ENCODE measurements around the gene MYO3A. TPM values are rescaled to one million over a fixed set of nuclear protein-coding genes. Genes with fewer than 3 reads are reported as not detected.

The MYO3A gene
- total RNA-seq, 1 donor from 2014 or later, result 0.23 TPM

GRCh38 chr10:25982107-25982506, 48.1 kb downstream of the MYO3A start:
- Mint-ChIP-seq H3K27ac (ENCODE audit: unreplicated experiment) (no peak overlapping the region), H3K27me3 (ENCODE audit: low read depth, unreplicated experiment) (no peaks in the 10 kb centered on the region), H3K4me3 (ENCODE audit: unreplicated experiment) (no peak overlapping the region), H3K9me3 (ENCODE audit: unreplicated experiment) (peaks cover 6% of the 10 kb centered on the region), H3K4me1 (ENCODE audit: low read depth, unreplicated experiment) (peaks cover 3% of the 10 kb centered on the region), H3K36me3 (ENCODE audit: low read depth, unreplicated experiment) (no peaks in the 10 kb centered on the region)
- H3K27ac ChIP-seq (ENCODE audit: low read depth, low read length), result no peak overlapping the region
- no peaks in the 10 kb centered on the region for H3K27me3 ChIP-seq (ENCODE audit: insufficient read depth, low read length)
- FAIRE-seq, result no peak
- no peaks in the 10 kb centered on the region for H3K36me3 ChIP-seq (ENCODE audit: insufficient read depth, low read length)
- TF ChIP-seq, protein P1, sequence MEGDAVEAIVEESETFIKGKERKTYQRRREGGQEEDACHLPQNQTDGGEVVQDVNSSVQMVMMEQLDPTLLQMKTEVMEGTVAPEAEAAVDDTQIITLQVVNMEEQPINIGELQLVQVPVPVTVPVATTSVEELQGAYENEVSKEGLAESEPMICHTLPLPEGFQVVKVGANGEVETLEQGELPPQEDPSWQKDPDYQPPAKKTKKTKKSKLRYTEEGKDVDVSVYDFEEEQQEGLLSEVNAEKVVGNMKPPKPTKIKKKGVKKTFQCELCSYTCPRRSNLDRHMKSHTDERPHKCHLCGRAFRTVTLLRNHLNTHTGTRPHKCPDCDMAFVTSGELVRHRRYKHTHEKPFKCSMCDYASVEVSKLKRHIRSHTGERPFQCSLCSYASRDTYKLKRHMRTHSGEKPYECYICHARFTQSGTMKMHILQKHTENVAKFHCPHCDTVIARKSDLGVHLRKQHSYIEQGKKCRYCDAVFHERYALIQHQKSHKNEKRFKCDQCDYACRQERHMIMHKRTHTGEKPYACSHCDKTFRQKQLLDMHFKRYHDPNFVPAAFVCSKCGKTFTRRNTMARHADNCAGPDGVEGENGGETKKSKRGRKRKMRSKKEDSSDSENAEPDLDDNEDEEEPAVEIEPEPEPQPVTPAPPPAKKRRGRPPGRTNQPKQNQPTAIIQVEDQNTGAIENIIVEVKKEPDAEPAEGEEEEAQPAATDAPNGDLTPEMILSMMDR (IDR thresholded peaks at IDR 0.05; ENCODE audit: insufficient read depth, low read depth, low read length), result no peak
- no peak for TF ChIP-seq EZH2 (IDR thresholded peaks at IDR 0.05; ENCODE audit: insufficient read depth, low read length)
- H3K9me3 ChIP-seq (ENCODE audit: insufficient read depth, low read depth, low read length), result no peaks in the 10 kb centered on the region
- DNase-seq (ENCODE audit: low read depth), result no peak
- H3K4me2 ChIP-seq (ENCODE audit: low read length), result no peak overlapping the region
- no peak overlapping the region for H3K9ac ChIP-seq (ENCODE audit: low read length)
- H2AFZ ChIP-seq (ENCODE audit: low read depth, low read length), result no peak overlapping the region
- peaks cover 3% of the 10 kb centered on the region for H3K4me1 ChIP-seq (ENCODE audit: insufficient read depth, low read length)
- no peak overlapping the region for H3K4me3 ChIP-seq (ENCODE audit: insufficient read depth, low read depth, low read length)
- H4K20me1 ChIP-seq (ENCODE audit: insufficient read depth, low read length), result no peaks in the 10 kb centered on the region
- H3K79me2 ChIP-seq (ENCODE audit: insufficient read depth, low read length), result no peaks in the 10 kb centered on the region

- H3K27ac ChIP-seq (ENCODE audit: low read depth, low read length), result no peak overlapping the region
- H3K4me1 Mint-ChIP-seq (ENCODE audit: low read depth, unreplicated experiment), result no peaks in the 10 kb centered on the region
- no peaks in the 10 kb centered on the region for H3K27me3 ChIP-seq (ENCODE audit: insufficient read depth, low read length)
- no peaks in the 10 kb centered on the region for H3K27me3 Mint-ChIP-seq (ENCODE audit: low read depth, unreplicated experiment)
- FAIRE-seq (no peak), DNase-seq (ENCODE audit: low read depth) (no peak)
- TF ChIP-seq, protein P1 (IDR thresholded peaks at IDR 0.05; ENCODE audit: insufficient read depth, low read depth, low read length), result no peak
- TF ChIP-seq EZH2 (IDR thresholded peaks at IDR 0.05; ENCODE audit: insufficient read depth, low read length), result no peak
- no peak overlapping the region for H3K9ac ChIP-seq (ENCODE audit: low read length)
- H4K20me1 ChIP-seq (ENCODE audit: insufficient read depth, low read length), result no peaks in the 10 kb centered on the region
- H3K4me3 Mint-ChIP-seq (ENCODE audit: unreplicated experiment), result no peak overlapping the region
- no peaks in the 10 kb centered on the region for H3K36me3 ChIP-seq (ENCODE audit: insufficient read depth, low read length)
- H2AFZ ChIP-seq (ENCODE audit: low read depth, low read length), result no peak overlapping the region
- no peak overlapping the region for H3K4me3 ChIP-seq (ENCODE audit: insufficient read depth, low read depth, low read length)
- H3K4me1 ChIP-seq (ENCODE audit: insufficient read depth, low read length), result no peaks in the 10 kb centered on the region
- H3K36me3 Mint-ChIP-seq (ENCODE audit: low read depth, unreplicated experiment), result no peaks in the 10 kb centered on the region
- H3K9me3 Mint-ChIP-seq (ENCODE audit: unreplicated experiment), result no peaks in the 10 kb centered on the region
- no peaks in the 10 kb centered on the region for H3K9me3 ChIP-seq (ENCODE audit: insufficient read depth, low read depth, low read length)
- no peaks in the 10 kb centered on the region for H3K79me2 ChIP-seq (ENCODE audit: insufficient read depth, low read length)
- no peak overlapping the region for H3K27ac Mint-ChIP-seq (ENCODE audit: unreplicated experiment)
- H3K4me2 ChIP-seq (ENCODE audit: low read length), result no peak overlapping the region
Measured at GRCh38 chr10:25988583-25988982, 54.6 kb downstream of the MYO3A start.

DNA sequence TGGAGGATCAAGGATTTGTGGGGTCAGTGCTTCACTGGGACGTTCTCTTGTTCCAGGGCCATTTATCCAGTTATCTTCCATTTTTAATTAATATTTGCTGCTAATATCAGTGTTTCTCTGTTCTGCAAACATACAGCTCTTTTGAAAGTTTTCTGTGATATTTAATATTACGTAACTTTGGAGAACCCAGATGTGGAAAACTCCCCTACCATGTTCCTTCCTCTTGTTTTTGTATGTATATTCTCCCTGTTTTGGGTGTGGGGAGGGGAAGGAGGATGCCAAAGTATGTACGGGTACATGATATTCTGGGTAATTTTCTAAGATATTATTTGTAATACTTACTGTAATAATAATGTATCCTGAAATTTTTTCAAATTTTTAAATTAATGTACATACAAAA, 55.9 kb downstream of the MYO3A start:
- Mint-ChIP-seq H3K36me3 (ENCODE audit: low read depth, unreplicated experiment) (no peaks in the 10 kb centered on the region), H3K4me1 (ENCODE audit: low read depth, unreplicated experiment) (no peaks in the 10 kb centered on the region), H3K9me3 (ENCODE audit: unreplicated experiment) (peaks cover 3% of the 10 kb centered on the region), H3K27ac (ENCODE audit: unreplicated experiment) (no peak overlapping the region), H3K27me3 (ENCODE audit: low read depth, unreplicated experiment) (no peaks in the 10 kb centered on the region), H3K4me3 (ENCODE audit: unreplicated experiment) (no peak overlapping the region)
- Histone ChIP-seq H3K9me3 (ENCODE audit: insufficient read depth, low read depth, low read length) (no peaks in the 10 kb centered on the region), H3K9ac (ENCODE audit: low read length) (no peak overlapping the region), H3K4me2 (ENCODE audit: low read length) (no peak overlapping the region), H3K4me3 (ENCODE audit: insufficient read depth, low read depth, low read length) (no peak overlapping the region), H3K27me3 (ENCODE audit: insufficient read depth, low read length) (no peaks in the 10 kb centered on the region), H3K79me2 (ENCODE audit: insufficient read depth, low read length) (no peaks in the 10 kb centered on the region), H3K36me3 (ENCODE audit: insufficient read depth, low read length) (no peaks in the 10 kb centered on the region), H3K27ac (ENCODE audit: low read depth, low read length) (no peak overlapping the region), H3K4me1 (ENCODE audit: insufficient read depth, low read length) (no peaks in the 10 kb centered on the region), H2AFZ (ENCODE audit: low read depth, low read length) (no peak overlapping the region), H4K20me1 (ENCODE audit: insufficient read depth, low read length) (no peaks in the 10 kb centered on the region)
- TF ChIP-seq EZH2 (IDR thresholded peaks at IDR 0.05; ENCODE audit: insufficient read depth, low read length), result no peak
- TF ChIP-seq, protein P1 (IDR thresholded peaks at IDR 0.05; ENCODE audit: insufficient read depth, low read depth, low read length), result no peak
- DNase-seq (ENCODE audit: low read depth) (no peak), FAIRE-seq (no peak)
